Right kidney (tissue), 1 donor: ENCODE results near the gene CTNNA2.
A peak's percentile ranks its signal among the peaks of the same experiment; 100 is the strongest.

ENCODE experiments used
- DNase-seq: peaks from one replicate; pipeline ENCODE4 v3.0.0-alpha.2; 2016

The CTNNA2 gene

DNA sequence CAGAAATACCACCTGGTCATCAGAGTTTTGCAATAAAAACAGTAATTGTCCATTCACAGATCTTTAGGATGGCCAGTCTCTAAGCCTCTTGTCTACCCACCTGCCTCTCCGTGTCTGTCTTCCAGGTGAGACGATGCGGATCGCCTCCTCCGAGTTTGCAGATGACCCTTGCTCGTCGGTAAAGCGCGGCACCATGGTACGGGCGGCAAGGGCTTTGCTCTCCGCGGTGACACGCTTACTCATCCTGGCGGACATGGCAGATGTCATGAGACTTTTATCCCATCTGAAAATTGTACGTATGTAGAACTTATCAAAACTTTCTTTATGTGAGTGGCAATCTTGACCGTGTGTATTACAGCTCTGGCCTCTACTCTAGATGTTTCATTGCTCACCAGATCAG is 345.0 kb downstream of the CTNNA2 start:
- no peak for DNase-seq

DNA sequence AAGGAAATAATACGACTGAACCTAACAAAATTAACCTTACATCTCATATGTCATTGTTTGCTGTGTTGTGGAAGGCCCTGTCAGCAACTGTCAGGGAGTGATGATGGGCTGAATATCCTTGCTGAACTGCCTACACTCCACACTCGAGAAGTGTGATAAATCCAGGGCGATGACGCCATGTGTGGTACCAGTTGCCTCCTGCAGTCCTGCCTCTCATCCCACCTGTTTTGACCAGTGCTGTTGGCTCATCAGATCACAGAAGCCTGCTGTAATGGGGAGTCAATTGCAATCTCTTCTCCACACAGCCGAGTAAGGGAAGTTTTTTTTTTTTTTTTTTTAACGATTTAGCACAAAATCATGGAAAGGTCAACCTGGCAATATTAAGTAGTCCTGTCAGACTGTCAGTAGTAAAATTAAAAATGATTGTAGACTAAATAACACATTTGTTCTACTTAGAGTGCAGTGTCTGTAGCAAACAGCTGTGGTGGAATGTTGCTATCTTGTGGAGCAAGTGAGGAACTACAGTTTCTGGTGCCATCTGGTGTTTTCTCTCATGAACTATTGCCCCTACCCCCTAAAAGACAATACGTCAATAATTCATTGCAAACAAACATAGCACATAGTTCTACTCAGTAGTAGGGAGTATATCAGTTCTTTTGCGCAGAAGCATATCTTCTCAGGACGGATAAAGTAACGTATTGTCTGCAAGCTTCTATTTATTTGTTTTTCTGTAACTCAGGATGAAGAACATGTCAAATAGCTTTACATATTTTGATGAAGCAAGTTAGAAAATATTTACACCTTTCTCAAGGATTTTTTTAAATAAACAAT is 347.6 kb downstream of the CTNNA2 start:
- DNase-seq: peak; percentile 3

DNA sequence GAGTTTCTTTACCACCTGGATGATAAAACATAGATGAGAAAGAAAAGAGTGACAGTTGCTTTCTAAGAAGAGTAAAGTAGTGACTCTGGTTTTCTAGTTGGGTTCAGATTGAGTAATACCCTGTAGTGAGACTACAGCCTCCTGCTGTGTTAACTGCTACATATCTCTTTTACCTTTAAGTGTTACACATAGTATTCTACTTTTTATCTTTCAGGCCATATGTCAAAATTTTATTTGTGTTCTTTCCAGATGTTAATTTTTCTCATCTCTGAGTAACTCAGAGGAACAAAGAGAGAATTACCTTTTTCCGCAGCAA is 348.2 kb downstream of the CTNNA2 start:
- no peak for DNase-seq

DNA sequence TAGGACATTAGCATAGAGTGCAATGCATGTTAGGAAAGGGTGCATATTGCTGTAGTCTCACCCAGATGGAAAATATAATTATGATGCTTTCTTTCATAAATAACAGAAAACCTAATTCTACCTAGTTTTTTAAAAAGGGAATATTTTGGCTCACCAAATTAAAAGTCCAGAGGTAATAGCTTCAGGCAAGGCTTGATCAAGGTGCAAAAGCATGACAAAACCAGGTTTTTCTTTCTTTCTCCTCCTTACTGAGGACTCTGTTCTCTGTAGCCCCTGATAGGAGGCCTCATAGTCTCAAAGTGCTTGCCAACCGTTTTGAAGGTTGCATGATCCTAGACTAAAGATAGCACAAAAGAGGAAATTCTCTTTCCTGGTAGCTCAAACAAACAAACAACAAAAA is 349.9 kb downstream of the CTNNA2 start:
- DNase-seq: no peak

DNA sequence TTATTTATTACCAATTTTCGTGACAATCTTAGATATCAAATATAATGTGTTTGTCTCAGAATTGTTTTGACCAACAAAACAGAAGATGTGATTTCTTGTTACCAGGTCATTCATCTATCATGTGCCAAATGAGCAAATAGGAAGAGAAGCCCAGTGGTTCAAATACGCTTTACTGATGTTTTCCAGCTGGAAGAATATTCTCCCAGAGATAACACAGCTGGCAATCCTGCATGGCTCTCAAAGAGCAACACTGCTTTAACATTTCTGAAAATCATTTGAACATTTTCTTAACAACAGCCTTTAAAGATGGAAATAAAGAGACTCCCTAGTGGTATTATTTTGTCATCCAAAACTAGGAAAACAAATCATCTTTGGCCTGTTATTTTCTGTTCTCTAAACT is 359.8 kb downstream of the CTNNA2 start:
- no peak for DNase-seq

DNA sequence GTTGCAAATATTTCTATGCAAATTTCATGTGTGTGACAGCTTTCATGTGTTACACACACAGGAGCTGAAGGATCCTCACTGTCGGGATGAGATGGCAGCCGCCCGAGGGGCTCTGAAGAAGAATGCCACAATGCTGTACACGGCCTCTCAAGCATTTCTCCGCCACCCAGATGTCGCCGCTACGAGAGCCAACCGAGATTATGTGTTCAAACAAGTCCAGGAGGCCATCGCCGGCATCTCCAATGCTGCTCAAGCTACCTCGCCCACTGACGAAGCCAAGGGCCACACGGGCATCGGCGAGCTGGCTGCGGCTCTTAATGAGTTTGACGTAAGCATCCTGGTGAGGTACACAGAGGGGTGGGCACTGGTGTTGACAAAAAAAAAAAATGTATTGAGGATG is 361.2 kb downstream of the CTNNA2 start:
- DNase-seq: no peak

DNA sequence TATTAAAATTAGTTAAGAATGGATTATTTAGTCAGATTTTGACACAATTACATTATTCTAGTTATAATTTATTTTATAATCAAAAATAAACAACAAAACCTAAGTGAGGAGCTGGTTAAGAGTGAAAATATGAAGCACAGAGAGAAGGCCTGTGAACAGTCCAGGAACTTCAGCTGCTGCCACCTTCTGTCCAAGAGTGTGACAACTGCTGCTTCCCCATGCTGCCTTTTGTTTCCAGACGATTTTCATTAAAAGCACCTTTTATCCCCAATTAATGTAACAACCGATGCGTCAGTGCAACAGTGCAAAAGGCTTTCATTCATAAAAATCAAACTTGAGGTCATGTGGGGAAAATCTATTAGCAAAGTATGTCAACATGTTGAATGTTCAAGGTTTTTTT is 363.6 kb downstream of the CTNNA2 start:
- no peak for DNase-seq

DNA sequence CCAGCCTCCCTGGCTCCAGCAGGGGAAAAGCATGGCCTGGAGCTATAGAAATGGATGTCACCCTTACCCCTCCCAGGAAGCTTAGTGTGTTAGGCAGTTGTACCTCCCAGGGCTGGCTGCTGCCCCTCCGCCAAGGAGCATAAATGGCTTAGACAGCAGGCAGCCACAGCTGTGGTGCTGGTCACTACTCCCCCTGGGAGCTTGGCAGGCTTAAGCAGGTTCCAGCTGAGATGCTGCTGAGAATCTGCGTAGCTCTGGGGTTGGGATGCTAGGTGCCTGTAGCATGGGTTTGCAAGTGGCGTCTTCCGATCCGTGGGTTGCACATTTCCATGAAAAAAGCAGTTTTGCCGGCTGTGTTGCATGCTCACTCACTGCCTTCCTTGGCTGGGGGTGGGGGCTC is 369.7 kb downstream of the CTNNA2 start:
- DNase-seq: no peak

DNA sequence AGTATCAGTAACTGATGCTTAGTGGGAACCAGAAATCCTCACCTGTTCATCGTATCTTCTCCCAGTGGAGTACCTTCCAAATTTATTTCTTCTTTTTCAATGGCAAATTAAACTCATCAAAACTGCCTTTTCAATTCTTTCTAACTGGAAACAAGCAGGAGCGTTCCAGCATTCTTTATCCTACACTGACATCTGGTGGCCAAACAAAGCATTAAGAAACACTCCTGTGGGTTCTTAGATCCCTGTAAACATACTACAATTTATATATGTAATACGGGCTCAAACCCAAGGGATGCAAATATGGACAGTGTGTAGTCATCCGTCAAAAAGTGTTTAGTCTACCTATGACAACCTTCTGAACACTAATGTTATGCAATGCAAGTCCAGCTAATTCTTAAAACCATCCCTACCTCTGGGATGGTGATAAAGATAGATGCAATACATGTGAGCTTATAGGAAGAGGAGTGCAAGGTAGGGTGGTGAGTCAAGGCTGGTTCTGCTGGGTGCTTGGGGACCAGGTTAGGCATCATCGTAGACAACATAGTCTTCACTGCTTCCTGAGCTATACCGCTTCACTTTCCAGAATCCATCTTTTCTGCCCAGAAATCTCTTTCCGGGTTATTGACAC is 375.0 kb downstream of the CTNNA2 start:
- DNase-seq: peak; percentile 16

DNA sequence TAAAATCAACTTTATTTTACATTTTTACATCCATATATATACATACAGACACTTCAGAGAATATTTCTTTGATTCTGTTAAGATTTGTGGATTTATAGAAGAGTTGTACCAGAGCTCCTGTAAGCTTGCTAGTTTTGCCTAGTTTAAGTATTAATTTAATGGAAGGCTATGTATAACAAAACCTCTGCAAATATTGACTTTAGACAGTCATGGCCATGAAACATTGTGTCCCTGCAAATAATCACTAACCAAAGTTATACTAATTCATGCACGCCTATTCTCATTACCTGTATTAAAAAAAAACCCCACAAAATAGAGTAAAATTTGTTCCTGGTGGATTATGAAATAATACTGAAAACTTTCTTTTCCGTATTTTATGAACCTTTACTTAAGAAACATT is 379.3 kb downstream of the CTNNA2 start:
- DNase-seq: no peak

DNA sequence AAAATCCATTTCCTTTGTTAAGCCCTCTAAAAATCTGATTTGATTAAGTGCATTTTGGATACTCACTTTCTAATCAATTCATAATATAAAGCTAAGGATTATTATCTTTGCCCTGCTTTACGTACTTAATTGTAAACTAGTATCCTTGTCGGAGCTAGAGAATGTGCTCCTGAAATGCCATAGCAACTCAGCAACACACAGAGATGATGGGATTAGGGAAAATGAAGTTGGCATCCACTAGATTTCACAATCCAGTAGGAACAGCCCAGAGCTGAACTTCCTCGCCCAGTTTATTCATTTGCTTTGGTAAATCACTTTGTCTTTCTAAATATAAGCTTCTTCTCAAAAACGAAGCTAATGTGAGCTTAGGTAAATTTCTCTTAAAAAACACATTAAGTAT is 386.3 kb downstream of the CTNNA2 start:
- DNase-seq: no peak

DNA sequence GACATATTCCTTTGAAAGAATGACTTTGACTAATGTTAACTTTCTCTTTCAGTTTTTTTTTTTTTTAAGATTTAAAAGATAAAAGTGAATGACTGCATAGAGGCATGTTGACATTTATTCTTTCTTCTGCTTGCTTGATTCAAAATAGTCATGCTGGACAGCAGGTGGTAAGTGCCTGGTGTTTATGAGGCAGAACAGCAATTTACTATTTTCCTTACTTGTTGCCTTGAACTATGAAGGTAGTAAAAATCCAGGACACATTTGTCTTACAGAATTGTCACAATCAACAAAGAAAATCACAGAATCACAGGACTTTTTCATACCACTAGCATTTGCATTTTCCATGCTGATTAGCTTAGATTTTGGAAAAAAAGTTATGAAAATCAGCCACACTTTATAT is 388.3 kb downstream of the CTNNA2 start:
- DNase-seq: no peak

DNA sequence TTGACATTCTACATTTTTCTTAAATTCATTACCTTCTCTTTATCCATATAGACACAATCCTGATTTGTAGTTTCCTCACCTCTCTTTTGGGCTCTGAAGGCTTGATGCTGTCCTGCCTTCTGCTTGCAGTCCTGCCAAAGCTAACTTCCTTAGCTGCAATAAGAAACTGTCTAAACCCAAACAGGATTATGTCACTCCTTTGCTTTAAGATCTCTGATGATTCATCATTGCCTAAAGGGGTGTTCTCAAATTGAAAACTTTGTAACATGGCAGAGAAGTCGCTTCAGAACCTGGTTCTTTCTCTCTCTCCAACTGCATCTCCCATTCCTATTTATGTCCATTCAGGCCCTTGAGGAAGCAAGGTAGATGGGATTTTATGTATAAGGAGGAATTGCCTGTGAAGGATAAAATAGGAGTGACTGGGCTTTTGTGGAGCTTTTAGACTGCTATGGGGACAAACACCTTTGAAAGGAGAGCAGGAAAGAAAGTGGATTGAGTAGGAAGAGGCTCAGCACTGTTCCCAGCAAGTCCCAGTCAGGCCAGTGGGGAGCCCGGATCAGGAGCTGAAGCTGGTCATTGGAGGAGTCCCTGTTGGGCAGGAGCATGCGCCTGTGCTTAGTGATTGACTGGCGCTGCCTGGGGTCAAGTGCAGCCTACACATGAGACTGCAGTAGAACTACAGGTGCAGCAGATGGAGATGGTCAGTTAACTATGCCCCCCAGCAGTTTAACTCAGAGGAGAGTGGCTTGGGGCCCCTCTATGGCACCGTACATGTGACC is 390.6 kb downstream of the CTNNA2 start:
- no peak for DNase-seq

DNA sequence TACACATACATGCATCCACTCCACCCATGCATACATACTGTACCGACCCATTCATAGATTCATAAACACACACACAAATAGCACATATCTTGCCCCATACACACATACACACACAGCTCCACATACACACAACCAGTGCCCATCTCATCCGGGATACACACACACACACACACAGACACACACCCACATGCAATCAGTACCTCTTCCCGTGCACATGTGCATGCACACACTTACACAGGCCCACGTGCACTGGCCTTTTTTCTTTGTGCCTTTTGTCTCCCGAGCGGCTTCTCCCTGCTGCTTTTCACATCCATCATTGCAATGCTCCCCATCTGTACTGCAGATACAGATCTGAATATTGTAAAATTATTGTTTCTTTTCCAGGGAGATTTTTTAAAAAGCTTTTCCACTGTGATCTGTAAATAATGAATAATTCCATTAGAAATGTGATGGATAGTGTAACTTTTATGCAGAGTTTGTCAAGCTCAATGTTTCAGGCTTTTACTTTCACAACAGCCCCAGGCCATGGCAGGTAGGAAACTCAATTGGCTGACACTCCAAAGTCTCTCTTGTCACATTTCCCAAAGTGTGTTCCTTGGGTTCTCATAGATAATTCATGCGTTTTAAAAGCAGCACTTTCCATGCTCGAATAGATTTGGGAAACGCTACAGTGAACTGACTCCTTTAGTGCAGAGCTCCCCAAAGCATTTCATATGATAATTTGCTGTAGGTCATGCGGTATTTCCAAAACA is 393.5 kb downstream of the CTNNA2 start:
- no peak for DNase-seq

DNA sequence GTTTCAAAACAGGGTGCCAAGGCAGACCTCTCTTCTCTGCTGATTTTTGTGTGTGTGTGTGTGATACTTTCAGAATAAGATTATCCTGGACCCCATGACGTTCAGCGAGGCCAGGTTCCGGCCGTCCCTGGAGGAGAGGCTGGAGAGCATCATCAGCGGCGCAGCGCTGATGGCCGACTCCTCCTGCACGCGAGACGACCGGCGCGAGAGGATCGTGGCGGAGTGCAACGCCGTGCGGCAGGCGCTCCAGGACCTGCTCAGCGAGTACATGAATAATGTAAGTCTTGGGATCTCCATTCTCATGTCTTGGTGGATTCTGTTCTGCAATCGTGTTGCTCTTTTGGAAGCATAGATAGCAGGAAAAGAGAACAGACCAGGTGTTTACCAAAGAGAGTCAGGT is 396.7 kb downstream of the CTNNA2 start:
- no peak for DNase-seq

DNA sequence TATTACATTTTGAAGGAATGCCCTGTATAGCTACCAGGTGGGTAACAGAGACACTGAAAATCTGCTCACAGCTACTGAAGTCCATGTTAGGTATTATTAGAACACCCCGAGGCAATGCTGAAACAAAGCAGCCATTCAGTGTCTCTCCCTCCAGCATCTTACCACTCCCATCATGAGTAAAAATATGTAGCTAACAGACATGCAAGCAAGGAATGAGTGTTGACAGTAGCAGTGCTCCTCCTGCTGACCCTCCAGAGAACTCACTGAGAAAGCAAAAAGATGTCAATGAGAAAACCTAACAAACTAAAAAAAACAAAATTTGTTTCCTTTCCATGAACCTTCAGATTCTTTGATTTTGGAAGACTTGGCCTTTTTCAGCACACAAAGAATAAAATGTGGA is 397.8 kb downstream of the CTNNA2 start:
- no peak for DNase-seq

DNA sequence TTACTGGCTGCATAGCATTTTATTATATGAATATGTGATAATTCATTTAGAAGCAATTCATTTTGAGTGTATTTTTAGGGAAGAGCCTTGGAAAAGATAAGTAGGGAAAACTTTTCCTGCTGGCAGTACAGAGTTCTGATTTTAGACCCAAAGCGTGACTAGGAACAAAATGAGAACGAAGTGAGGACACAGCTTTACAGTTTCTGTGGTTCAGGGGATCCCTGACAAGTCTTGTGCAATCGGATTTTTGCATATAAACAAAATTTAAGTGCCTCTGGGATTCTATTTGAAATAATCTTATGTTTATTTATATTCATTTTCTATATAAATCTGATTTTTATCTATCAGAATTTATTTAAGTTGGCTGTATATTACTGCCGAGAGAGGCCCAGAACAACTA is 402.6 kb downstream of the CTNNA2 start:
- DNase-seq: no peak

DNA sequence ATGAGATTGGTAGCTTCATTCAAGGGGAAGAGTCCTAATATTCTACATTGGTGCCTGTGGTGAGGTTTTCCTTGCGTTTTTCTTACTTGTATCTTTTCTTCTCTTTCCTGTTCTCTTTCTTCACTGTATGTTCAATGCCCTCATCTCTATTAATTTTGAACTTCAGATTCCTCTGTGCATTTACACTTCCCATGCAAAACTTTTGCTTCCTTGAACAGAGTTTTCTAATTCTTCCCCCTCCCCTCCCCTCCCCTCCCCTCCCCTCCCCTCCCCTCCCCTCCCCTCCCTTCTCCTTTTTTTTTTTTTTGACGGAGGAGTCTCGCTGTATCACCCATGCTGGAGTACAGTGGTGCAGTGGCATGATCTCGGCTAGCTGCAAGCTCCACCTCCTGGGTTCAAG is 403.4 kb downstream of the CTNNA2 start:
- DNase-seq: no peak

DNA sequence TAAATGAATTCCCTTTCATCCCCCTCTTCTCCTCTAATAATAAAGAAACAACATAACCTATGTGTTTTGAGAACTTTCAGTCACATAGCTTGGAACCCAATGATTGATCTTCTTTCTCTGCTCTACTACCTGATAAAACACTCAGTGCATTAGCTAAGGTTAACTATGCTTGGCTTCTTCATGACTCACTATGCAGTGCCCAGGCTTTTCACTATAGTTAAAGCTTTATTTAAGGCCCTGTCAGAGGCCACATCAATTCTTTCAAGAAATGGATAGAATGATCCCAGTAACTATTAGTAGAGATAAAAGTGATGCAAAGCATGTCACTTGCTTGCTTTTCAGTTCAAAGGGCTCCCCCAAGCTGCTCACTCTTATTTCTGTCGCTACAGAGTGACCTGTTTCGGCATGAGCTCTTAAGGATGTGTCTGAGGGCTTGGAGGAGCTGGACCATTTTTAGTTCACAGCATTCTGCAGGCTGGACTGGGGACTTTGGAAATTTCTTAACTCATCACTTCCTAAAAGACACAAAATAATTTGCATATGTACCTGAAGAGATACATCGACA is 407.7 kb downstream of the CTNNA2 start:
- DNase-seq: no peak

DNA sequence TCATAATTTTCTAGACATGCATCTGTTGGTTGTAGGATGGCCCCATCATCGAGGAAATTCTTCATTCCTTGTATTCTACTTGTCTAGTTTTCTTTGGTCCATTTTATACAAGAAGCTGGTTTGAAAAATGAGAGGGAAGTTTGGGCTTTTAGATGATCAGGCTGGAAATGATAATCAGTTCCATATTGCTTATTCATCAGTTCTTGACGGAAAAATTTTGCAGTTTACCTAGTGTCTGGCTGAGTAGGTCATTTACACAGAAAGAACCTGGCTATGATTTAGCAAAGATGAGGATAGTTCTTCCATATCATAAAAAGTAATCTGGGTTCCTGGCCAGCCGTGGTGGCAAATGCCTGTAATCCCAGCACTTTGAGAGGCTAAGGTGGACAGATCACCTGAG is 416.8 kb downstream of the CTNNA2 start:
- DNase-seq: no peak

DNA sequence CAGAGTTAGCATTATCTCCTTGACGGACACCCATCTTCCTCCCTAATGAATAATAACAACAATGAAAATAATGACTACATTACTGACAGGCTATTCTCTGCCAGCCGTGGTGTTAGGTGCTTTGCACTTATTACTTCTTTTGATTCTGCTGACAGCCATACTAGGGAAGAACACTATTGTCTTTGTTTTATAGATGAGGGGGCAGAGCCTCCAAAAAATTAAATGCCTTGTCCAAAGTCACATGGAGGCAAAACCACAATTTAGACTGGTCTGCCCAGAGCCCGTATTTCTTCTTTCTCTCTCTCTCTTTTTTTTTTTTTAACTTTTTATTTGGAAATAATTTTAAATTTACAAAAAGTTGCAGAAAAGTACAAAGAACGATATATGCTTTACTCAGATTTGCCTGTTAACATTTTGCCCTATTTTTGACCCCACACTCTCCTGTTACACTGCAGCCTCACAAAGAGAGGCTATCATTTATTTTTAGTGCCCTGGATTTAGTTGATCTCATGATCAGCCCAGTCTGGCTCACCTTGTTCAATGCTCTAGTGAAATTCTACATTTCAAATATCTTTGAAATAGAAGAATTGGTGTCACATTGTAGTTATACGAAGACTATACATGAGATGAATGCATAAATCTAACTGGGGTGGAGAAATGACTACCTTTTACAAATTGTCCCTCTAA is 422.3 kb downstream of the CTNNA2 start:
- DNase-seq: no peak
